T-helper 1 cell treated with Interleukin-12 subunit alpha and Interleukin-12 subunit beta and Interleukin-4 antibody, amounts not matched to agents 30 μg/mL and 1 μg/mL, for 36 hours (primary cell): Measurements from ENCODE around the gene SDK2.

Source experiments
- H3K27ac Mint-ChIP-seq: one replicate; pipeline ENCODE4 v1.8.0; 2021; ENCODE audit warnings: mild to moderate bottlenecking, mixed read lengths
- H3K27me3 Mint-ChIP-seq: one replicate; pipeline ENCODE4 v1.8.0; 2021; ENCODE audit warnings: low read depth, mixed read lengths
- H3K36me3 Mint-ChIP-seq: one replicate; pipeline ENCODE4 v1.8.0; 2021; ENCODE audit warnings: low read depth, mixed read lengths
- H3K4me1 Mint-ChIP-seq: one replicate; pipeline ENCODE4 v1.8.0; 2021; ENCODE audit warnings: low read depth, mixed read lengths
- H3K4me3 Mint-ChIP-seq: one replicate; pipeline ENCODE4 v1.8.0; 2021; ENCODE audit warnings: mild to moderate bottlenecking, moderate library complexity, mixed read lengths
- H3K9me3 Mint-ChIP-seq: one replicate; pipeline ENCODE4 v1.8.0; 2021; ENCODE audit warnings: mixed read lengths

Gene SDK2

DNA sequence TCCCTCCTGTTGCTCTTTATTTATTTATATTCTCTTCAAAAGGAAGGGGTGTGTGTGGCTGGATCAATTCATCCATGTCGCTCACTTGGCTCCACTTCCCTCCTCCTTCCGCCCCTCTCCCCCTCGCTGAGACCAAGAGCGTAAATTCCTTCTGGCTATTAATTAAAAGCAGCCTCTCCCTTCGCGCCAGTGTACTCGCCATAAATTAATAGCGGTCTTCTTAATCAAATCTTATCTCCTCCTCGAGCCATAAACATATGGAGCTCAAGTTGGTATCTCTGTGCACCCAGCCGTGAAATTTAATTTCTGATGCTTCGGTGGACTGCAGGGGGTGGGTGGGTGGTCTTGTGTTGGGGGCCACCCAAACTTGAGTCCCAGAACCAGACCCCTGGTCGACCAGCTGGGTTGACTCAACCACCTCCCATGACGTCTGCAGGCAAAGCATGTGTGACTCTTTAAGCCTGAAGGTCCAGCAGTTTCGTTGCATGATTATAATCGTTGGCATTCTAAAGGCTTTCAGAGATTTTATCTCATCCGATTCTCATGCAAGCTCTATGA lies 57.9 kb downstream of the SDK2 start:
- no peak overlapping the region for H3K4me3 Mint-ChIP-seq
- H3K36me3 Mint-ChIP-seq = peaks cover 1% of the 10 kb centered on the region
- H3K27me3 Mint-ChIP-seq = no peaks in the 10 kb centered on the region
- no peaks in the 10 kb centered on the region for H3K9me3 Mint-ChIP-seq
- H3K4me1 Mint-ChIP-seq = peaks cover 30% of the 10 kb centered on the region
- no peak overlapping the region for H3K27ac Mint-ChIP-seq

DNA sequence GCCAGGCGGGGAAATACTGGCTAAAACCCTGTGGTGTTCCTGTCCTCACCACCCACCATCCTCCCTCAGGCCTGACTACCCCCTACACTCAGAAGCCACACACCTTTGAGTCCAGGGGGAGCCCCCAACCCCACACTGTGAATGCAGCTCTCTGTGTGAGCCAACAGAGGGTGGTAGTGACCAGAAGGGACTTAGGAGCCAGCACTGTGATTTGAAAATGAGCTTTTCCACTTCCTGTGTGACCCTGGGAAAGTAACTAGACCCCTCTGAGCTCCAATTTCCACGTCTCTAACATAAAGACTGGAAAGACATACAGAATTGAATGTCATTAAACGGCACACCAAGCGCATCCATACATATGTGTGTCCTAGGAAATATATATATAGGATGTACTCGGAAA lies 58.7 kb downstream of the SDK2 start:
- no peaks in the 10 kb centered on the region for H3K9me3 Mint-ChIP-seq
- H3K4me1 Mint-ChIP-seq = peaks cover 26% of the 10 kb centered on the region
- H3K27me3 Mint-ChIP-seq = no peaks in the 10 kb centered on the region
- peaks cover 1% of the 10 kb centered on the region for H3K36me3 Mint-ChIP-seq
- no peak overlapping the region for H3K27ac Mint-ChIP-seq
- no peak overlapping the region for H3K4me3 Mint-ChIP-seq

DNA sequence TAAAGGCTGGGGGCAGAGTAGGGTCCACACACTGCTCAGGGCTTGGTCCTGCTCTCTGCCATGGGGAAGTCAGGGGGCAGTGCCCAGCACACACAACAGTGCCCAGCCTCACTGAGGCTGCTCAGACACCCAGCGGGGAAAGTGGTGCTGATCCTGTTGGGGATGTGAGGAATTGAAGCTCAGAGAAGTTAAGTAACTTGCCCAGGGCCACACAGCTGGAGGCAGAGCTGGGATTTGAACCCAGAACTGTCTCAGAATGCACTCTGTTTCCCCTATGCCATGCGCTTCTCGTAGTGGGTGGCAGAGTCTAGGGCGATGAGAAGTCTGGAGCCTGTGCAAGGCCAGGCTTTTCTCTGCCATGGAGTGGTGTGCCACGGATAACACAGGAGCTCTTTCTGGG lies 59.3 kb downstream of the SDK2 start:
- no peaks in the 10 kb centered on the region for H3K9me3 Mint-ChIP-seq
- H3K27ac Mint-ChIP-seq = no peak overlapping the region
- H3K4me3 Mint-ChIP-seq = no peak overlapping the region
- peaks cover 1% of the 10 kb centered on the region for H3K36me3 Mint-ChIP-seq
- no peaks in the 10 kb centered on the region for H3K27me3 Mint-ChIP-seq
- peaks cover 20% of the 10 kb centered on the region for H3K4me1 Mint-ChIP-seq

DNA sequence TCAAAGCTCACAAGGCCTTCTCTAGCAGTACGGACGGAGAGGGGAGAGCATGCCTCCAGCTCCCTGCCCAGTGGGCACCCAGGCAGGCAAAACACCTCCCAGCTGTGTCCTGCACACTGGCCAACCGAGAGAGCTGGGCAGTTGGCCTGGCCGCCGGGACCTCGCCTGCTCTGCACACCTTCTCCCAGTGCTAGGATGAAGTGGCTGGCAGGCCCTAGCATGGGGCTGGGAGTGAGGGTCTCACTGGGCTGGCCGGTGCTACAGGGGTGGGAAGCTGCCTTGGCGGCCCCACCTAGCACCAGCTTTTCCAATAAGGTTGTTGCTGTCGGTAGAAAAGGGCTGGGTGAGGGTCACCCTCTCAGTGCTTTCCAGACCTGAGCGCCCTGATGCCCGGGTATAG lies 60.2 kb downstream of the SDK2 start:
- no peaks in the 10 kb centered on the region for H3K27me3 Mint-ChIP-seq
- no peak overlapping the region for H3K27ac Mint-ChIP-seq
- no peaks in the 10 kb centered on the region for H3K9me3 Mint-ChIP-seq
- no peaks in the 10 kb centered on the region for H3K36me3 Mint-ChIP-seq
- no peak overlapping the region for H3K4me3 Mint-ChIP-seq
- peaks cover 12% of the 10 kb centered on the region for H3K4me1 Mint-ChIP-seq

DNA sequence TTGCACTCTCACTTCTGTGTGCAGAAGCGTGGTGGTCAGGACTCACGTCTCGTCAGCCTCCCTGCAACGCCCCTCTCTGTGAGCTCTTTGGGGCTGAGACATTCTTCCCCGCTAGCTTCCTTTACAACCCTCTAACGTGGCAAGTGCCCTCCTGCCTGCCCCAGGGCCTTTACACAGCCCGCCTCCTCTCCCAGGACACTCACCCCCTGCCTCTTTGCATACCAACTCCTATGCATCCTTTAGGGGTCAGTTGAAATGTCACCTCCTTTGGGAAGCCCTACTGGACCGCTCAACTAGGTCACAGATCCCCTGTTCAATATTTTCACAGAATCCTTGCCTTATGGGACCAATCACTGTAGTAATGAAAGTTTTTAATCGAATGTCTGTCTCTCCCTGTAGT lies 61.4 kb downstream of the SDK2 start:
- no peaks in the 10 kb centered on the region for H3K9me3 Mint-ChIP-seq
- H3K4me3 Mint-ChIP-seq = no peak overlapping the region
- H3K27ac Mint-ChIP-seq = no peak overlapping the region
- H3K4me1 Mint-ChIP-seq = peaks cover 8% of the 10 kb centered on the region
- H3K27me3 Mint-ChIP-seq = no peaks in the 10 kb centered on the region
- H3K36me3 Mint-ChIP-seq = no peaks in the 10 kb centered on the region

DNA sequence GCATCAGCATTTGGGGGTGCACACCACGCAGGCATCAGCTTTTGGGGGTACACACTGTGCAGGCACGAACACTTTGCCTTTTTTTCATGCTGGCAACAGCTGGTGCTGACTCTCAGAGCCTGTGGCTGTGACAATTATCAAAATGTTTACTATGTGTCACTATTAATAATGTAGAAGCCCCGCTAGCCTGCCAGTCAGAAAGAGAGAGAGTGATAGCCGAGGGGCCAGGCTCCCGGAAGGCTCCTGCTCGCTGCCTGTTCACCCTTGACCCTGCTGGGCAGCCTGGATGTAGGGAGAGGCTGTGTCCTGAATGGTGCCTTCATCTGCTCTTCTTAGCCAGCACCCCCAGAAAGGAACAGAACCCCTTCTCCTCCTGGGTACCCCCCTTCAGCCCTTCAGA lies 61.9 kb downstream of the SDK2 start:
- Mint-ChIP-seq H3K36me3 (no peaks in the 10 kb centered on the region), H3K4me3 (no peak overlapping the region), H3K9me3 (no peaks in the 10 kb centered on the region), H3K27ac (no peak overlapping the region), H3K27me3 (peaks cover 4% of the 10 kb centered on the region), H3K4me1 (peaks cover 5% of the 10 kb centered on the region)

DNA sequence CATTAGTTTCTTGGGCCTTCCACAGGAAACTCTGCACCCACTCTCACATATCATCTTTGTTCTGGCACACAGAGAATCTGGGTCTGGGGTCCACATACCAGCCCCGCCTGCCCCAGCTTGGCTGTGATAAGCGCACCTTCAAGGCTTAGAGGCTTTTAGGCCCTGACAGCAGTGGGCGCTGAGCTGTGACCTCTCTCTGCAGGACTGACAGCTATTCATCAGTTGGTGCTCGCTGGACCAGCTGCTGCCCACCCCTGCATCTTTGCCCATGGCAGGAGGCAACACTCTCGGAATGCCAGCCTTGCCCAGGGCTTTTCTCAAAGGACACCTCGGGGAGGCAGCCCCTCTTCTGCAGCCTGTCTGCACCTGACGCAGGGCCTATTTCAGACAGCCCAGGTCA lies 62.9 kb downstream of the SDK2 start:
- H3K4me1 Mint-ChIP-seq = peaks cover 4% of the 10 kb centered on the region
- no peak overlapping the region for H3K4me3 Mint-ChIP-seq
- no peaks in the 10 kb centered on the region for H3K9me3 Mint-ChIP-seq
- H3K36me3 Mint-ChIP-seq = no peaks in the 10 kb centered on the region
- peaks cover 4% of the 10 kb centered on the region for H3K27me3 Mint-ChIP-seq
- H3K27ac Mint-ChIP-seq = no peak overlapping the region

DNA sequence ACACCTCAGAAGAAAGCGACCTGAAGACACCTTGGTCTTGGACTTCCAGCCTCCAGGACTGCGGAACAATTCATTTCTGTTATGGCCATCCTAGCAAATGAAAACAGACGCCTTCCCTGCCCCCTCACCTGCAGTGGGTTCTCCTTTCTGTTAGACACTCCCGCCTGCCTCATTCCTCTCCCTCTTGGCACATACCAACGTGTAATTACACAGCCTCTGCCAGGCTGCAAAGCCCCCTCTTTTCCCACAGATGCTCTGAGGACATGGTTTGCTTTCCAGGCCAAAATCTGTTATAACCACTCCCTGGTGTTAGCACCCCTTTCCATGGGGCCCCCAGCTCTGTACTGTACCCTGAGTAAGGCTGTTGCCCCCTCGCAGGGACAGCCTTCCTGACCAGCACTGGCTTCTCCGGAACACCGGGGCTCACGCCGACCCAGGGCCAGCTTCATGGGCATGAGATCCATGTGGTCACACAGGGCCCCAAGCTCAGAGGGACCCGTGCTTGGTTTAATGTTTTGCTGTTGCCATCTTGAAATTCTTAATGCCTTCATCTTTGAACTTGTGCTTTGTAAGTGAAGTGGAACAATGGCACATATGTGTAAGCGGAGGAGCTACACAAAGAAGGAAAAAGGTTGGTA lies 64.1 kb downstream of the SDK2 start:
- Mint-ChIP-seq H3K4me3 (no peak overlapping the region), H3K27me3 (peaks cover 12% of the 10 kb centered on the region), H3K27ac (no peak overlapping the region), H3K36me3 (no peaks in the 10 kb centered on the region), H3K9me3 (no peaks in the 10 kb centered on the region), H3K4me1 (peaks cover 2% of the 10 kb centered on the region)

DNA sequence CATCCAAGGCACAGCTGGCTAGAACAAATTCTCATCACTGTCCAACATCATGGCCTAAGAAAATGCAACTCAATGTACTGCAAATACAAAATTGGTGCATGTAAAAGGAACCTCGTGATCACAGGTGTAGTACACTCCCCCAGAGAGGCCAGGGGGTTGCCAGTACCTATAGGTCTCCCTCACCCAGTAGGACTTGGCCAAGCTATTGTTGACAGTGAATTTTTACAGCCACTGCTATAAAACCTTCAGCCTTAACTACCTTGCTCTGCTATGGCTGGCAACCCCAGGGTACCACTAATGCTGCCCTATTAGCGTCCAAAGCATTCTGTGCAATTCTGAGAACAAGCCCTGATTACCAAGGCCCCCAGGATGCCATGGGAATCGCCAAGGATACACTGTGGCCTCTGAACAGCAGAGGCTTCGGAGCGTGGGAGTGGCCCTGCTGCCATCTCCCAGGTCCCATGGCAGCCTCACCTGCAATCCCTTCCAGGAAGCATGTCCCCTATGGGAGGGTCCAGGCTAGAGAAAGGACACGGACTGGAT lies 67.6 kb downstream of the SDK2 start:
- H3K4me1 Mint-ChIP-seq = peaks cover 2% of the 10 kb centered on the region
- peaks cover 17% of the 10 kb centered on the region for H3K27me3 Mint-ChIP-seq
- H3K9me3 Mint-ChIP-seq = no peaks in the 10 kb centered on the region
- H3K36me3 Mint-ChIP-seq = no peaks in the 10 kb centered on the region
- H3K4me3 Mint-ChIP-seq = no peak overlapping the region
- H3K27ac Mint-ChIP-seq = no peak overlapping the region

DNA sequence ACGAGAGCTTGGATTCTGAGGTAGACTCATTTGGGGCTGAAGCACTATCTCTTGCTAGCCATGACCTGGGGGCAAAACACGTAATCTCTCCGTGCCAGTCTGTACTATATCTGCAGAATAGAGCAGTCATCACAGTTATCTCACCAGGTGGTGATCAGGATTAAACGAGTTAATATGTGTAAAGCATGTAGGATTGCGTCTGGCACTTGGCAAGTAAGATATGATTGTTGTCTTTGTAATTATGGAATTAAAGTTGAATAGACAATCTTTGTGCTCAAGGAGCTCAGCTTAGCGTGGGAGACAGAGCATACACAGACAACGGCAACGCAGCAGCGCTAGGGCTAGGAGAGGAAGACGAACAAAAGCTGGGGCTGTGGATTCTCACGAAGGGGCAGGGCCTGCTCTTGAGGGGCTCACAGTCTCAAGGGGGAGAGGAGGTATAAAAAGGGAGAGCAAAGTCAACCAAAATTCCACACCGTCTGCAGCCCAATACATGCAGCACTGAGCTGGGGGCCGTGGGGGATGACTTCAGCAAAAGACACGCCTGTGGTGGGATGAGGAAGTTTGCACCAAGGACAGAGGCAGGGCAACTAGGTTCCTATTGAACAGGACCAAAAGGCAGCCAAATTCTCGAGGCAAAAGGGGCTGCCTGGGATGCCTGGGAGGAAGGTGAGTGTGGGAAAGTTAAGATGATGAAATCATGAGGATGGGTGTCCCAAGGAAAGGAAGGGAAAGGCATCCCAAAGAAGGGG lies 68.6 kb downstream of the SDK2 start:
- Mint-ChIP-seq H3K27me3 (peaks cover 17% of the 10 kb centered on the region), H3K36me3 (no peaks in the 10 kb centered on the region), H3K27ac (no peak overlapping the region), H3K9me3 (no peaks in the 10 kb centered on the region), H3K4me1 (peaks cover 2% of the 10 kb centered on the region), H3K4me3 (no peak overlapping the region)

DNA sequence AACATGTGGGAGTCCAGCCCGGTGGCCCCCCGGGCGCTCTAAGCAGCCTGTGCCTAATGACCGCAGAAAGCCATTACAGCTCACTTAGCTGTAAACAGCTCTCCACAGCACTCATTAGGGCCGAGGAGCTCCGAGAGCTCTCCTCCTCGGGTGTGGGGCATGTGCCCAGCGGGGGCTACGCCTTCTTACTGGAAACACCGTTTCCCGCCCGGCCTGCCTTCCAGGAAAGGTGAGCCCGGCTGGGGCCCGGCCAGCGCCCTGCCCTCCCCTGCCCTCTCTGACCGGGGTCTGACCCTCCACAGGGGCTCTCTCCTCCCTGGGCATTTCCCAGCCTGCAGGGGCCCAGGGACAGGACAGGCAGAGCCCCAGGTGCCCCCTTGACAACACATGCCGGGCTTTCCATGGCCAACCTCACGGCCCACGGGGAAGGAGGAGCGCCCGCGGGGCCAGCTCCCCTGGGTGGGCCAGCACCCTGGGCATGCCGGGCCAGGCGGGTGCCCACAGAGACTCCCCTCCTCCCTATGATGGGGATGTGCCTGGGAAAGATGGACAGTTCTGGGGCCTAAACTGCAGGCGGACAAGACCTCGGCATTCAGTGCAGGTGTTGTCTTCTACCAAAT lies 72.6 kb downstream of the SDK2 start:
- no peak overlapping the region for H3K27ac Mint-ChIP-seq
- H3K4me1 Mint-ChIP-seq = peaks cover 14% of the 10 kb centered on the region
- no peaks in the 10 kb centered on the region for H3K9me3 Mint-ChIP-seq

DNA sequence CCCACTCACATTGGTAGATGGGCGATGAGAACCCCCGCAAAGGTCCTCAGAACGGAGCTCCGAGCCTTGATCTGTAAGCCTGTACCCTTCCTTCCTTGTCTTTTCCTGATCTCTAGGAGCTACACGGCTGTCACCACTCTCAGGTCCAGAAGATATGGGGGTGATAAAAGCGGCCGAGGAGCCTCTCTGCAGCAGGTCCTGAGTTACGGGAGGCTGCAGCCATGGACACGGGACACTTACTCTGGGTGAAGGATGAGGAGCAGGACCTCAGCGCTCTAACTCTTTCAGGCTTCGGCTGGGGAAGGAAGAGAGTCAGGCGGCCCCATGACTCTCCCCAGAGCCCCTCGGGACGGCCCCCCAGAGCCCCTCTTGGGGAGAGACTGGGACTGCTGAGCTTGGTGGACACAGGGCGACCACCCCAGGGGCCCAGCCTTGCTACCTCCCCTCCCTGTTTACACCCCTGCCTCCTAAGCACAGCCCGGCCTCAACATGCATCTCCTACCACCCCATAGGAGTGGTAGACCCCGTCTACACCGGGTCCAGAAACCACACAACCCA lies 74.4 kb downstream of the SDK2 start:
- no peak overlapping the region for H3K27ac Mint-ChIP-seq

More for the DNA sequence above, 72.6 kb downstream of the SDK2 start:
- H3K36me3 Mint-ChIP-seq = no peaks in the 10 kb centered on the region
- no peak overlapping the region for H3K4me3 Mint-ChIP-seq
- H3K27me3 Mint-ChIP-seq = peaks cover 13% of the 10 kb centered on the region

DNA sequence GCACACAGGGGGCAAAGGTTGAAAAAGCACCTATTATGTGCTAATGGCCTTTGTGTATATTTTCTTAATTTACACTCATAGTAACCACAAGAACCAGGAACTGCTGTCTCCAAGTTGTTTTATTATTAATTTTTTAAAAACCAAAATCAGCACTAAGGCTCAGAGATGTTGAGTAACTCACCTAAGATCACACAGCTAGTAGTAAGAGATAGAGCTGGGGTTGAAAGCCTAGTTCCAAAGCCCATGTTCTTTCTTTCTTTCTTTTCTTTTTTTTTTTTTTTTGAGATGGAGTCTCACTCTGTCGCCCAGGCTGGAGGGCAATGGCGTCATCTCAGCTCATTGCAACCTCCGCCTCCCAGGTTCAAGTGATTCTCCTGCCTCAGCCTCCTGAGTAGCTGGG lies 75.3 kb downstream of the SDK2 start:
- no peaks in the 10 kb centered on the region for H3K36me3 Mint-ChIP-seq
- H3K27ac Mint-ChIP-seq = no peak overlapping the region
- H3K9me3 Mint-ChIP-seq = no peaks in the 10 kb centered on the region
- H3K4me1 Mint-ChIP-seq = peaks cover 12% of the 10 kb centered on the region
- H3K4me3 Mint-ChIP-seq = no peak overlapping the region
- peaks cover 5% of the 10 kb centered on the region for H3K27me3 Mint-ChIP-seq

More for the DNA sequence above, 74.4 kb downstream of the SDK2 start:
- H3K36me3 Mint-ChIP-seq = no peaks in the 10 kb centered on the region
- peaks cover 5% of the 10 kb centered on the region for H3K27me3 Mint-ChIP-seq
- H3K4me1 Mint-ChIP-seq = peaks cover 12% of the 10 kb centered on the region
- H3K4me3 Mint-ChIP-seq = no peak overlapping the region
- H3K9me3 Mint-ChIP-seq = no peaks in the 10 kb centered on the region

DNA sequence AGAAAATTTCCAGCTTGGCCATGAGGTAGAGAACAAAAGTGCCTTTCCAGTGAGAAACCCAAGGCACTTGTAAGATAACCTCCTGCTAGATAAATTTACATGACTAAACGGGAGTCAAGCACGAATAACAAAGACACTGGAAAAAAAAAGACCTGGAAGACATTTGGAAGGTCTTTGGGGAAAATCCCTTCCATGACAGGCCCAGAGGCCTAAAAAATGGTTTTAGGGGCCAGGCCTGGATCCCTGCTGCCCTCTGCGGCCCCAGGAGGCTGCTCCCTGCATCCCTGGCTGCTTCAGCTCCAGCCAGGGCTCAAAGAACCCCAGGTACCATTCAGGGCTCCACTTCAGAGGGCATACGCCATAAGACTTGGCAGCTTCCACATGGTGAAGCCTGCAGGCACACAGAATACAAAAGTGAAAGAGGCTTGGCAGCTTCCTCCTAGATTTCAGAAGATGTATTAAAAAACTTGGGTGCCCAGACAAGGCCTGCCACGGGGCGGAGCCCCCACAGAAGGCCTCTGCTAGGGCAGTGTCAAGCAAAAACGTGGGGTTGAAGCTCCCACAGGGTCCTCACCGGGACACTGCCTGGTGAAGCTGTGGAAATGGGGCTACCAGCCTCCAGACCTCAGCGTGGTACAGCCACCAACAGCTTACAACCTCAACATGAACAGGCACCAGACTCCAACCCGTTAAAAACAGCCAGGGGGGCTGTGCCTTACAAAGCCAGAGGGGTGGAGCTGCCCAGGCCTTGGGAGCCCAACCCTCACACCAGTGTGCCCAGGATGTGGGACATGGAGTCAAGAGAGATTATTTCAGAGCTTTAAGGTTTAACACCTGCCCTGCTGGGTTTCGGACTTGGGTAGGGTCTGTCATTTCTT lies 77.1 kb downstream of the SDK2 start:
- Mint-ChIP-seq H3K36me3 (no peaks in the 10 kb centered on the region), H3K4me3 (no peak overlapping the region)

More for the DNA sequence above, 77.1 kb downstream of the SDK2 start:
- no peaks in the 10 kb centered on the region for H3K27me3 Mint-ChIP-seq
- H3K9me3 Mint-ChIP-seq = no peaks in the 10 kb centered on the region
- peak overlapping the region; percentile 43 for H3K27ac Mint-ChIP-seq
- peaks cover 12% of the 10 kb centered on the region for H3K4me1 Mint-ChIP-seq
